ENCODE data around the gene GJA8.
A peak's percentile ranks its signal among the peaks of the same experiment; 100 is the strongest.
"Not testable (repeated sequence)": the region's sequence is repeated elsewhere in the genome, so short reads cannot be mapped to it uniquely, and the experiment has no call there.

The GJA8 gene

GRCh38 chr1:147927689-147928088 is 25.1 kb downstream of the GJA8 start:
- DNase-seq (ENCODE audit: low read depth) = not testable (repeated sequence)

GRCh38 chr1:147928236-147929132 is 25.9 kb downstream of the GJA8 start, which contains the start of gene GPR89B:
TSS of gene GPR89B (plus strand) at chr1:147928420. CDS start at chr1:147928537, 117 bp downstream.
- DNase-seq (ENCODE audit: low read depth) = peak; percentile 81

- DNase-seq (ENCODE audit: low read depth) = not testable (repeated sequence)
These were observed 28.5 kb downstream of the GJA8 start for GRCh38 chr1:147931137-147931536.

GRCh38 chr1:147935296-147935695 is 32.7 kb downstream of the GJA8 start:
- DNase-seq (ENCODE audit: low read depth) = not testable (repeated sequence)

- DNase-seq (ENCODE audit: low read depth) = not testable (repeated sequence)
These were observed 37.9 kb downstream of the GJA8 start for GRCh38 chr1:147940456-147940855.

- not testable (repeated sequence) for DNase-seq (ENCODE audit: low read depth)
These were observed 40.0 kb downstream of the GJA8 start for GRCh38 chr1:147942563-147942962.

- not testable (repeated sequence) for DNase-seq (ENCODE audit: low read depth)
These were observed 46.9 kb downstream of the GJA8 start for GRCh38 chr1:147949517-147949916.

All from fibroblast of gingiva (primary cell).